Astrocyte of the cerebellum (primary cell): Measurements from ENCODE around the gene KLHL14.
A peak's percentile ranks its signal among the peaks of the same experiment; 100 is the strongest.

Experiments used
- DNase-seq: peaks from one replicate; pipeline ENCODE4 v3.0.0-alpha.2; 2011; ENCODE audit warnings: low read depth
- H3K4me3 ChIP-seq: 2 replicates; pipeline ENCODE4 v1.5.1; 2011; ENCODE audit warnings: mild to moderate bottlenecking, low read depth, low read length, moderate library complexity
- CTCF ChIP-seq: IDR thresholded peaks from 2 replicates; pipeline ENCODE4 v1.5.1; 2012; ENCODE audit warnings: low read length, low read depth, moderate library complexity, mild to moderate bottlenecking; ENCODE audit errors: missing control alignments
- in situ Hi-C: cut with HindIII; loops from 2 replicates; pipeline ENCODE4 v1.10.0; 2017; ENCODE audit warnings: low sequenced_read_pairs

The KLHL14 gene

GRCh38 chr18:32777049-32777448, 4.2 kb upstream of the KLHL14 start:
- no peak for DNase-seq
- in situ Hi-C loops, result no loop called here

GRCh38 chr18:32776561-32776960, 3.7 kb upstream of the KLHL14 start:
- no peak overlapping the region for H3K4me3 ChIP-seq
- no peak for DNase-seq
- TF ChIP-seq CTCF, result no peak
- in situ Hi-C loops, result no loop called here

More at GRCh38 chr18:32777049-32777448, 4.2 kb upstream of the KLHL14 start:
- H3K4me3 ChIP-seq, result no peak overlapping the region
- no peak for TF ChIP-seq CTCF

- TF ChIP-seq CTCF, result no peak
- H3K4me3 ChIP-seq, result no peak overlapping the region
- no peak for DNase-seq
- in situ Hi-C loops, result no loop called here
These were observed 2.8 kb upstream of the KLHL14 start for GRCh38 chr18:32775628-32776027.

GRCh38 chr18:32773382-32773712, 524 bp upstream of the KLHL14 start:
- no peak overlapping the region for H3K4me3 ChIP-seq
- no peak for DNase-seq
- in situ Hi-C loops, result no loop called here
- TF ChIP-seq CTCF, result no peak

GRCh38 chr18:32771871-32772580, 797 bp downstream of the KLHL14 start:
- in situ Hi-C loops, result no loop called here
- DNase-seq, result no peak
- H3K4me3 ChIP-seq, result peak overlapping the region; percentile 50
- no peak for TF ChIP-seq CTCF

- DNase-seq, result no peak
- in situ Hi-C loops, result no loop called here
- peak overlapping the region; percentile 50 for H3K4me3 ChIP-seq
- TF ChIP-seq CTCF, result no peak
These were observed 1.6 kb downstream of the KLHL14 start for GRCh38 chr18:32771169-32771751.
